MM.1S (cell line): Measurements from ENCODE around the gene SELENOF.

Experiments used
- DNase-seq: peaks from one replicate; pipeline ENCODE4 v3.0.0-alpha.2; 2015
- H2AFZ ChIP-seq: fragments of 300-600 bp; sonication (generic); 2 replicates; pipeline ENCODE4 v1.6.0; 2016; ENCODE audit warnings: antibody characterized with exemption, low read length
- H3F3A ChIP-seq: fragments of 300-600 bp; sonication (generic); 2 replicates; pipeline ENCODE4 v1.6.1; 2016; ENCODE audit warnings: mild to moderate bottlenecking, antibody characterized with exemption, low read length, moderate library complexity, mixed read lengths; ENCODE audit not compliant: insufficient read depth
- H3K27ac ChIP-seq: fragments of 300-600 bp; sonication (generic); 2 replicates; pipeline ENCODE4 v1.5.1; 2016; ENCODE audit warnings: mild to moderate bottlenecking, low read length
- H3K27me3 ChIP-seq: fragments of 300-600 bp; sonication (generic); replicated peaks from 2 replicates; pipeline ENCODE4 v1.6.0; 2016; ENCODE audit warnings: low read length; ENCODE audit not compliant: insufficient read depth
- H3K36me3 ChIP-seq: fragments of 300-600 bp; sonication (generic); replicated peaks from 2 replicates; pipeline ENCODE4 v1.6.1; 2016; ENCODE audit warnings: mild to moderate bottlenecking, low read length, mixed read lengths; ENCODE audit not compliant: insufficient read depth
- H3K4me1 ChIP-seq: fragments of 300-600 bp; sonication (generic); 2 replicates; pipeline ENCODE4 v1.6.1; 2016; ENCODE audit warnings: low read length, mixed read lengths
- H3K4me2 ChIP-seq: fragments of 300-600 bp; sonication (generic); 2 replicates; pipeline ENCODE4 v1.6.0; 2016; ENCODE audit warnings: low read depth, low read length
- H3K4me3 ChIP-seq: fragments of 300-600 bp; sonication (generic); 2 replicates; pipeline ENCODE4 v1.5.1; 2016; ENCODE audit warnings: low read length, mixed read lengths
- H3K79me2 ChIP-seq: fragments of 300-600 bp; sonication (generic); 2 replicates; pipeline ENCODE4 v1.6.1; 2016; ENCODE audit warnings: mixed run types, low read length, mixed read lengths
- H3K9ac ChIP-seq: fragments of 300-600 bp; sonication (generic); 2 replicates; pipeline ENCODE4 v1.6.1; 2016; ENCODE audit warnings: low read length, mixed read lengths
- H3K9me2 ChIP-seq: fragments of 300-600 bp; sonication (generic); replicated peaks from 2 replicates; pipeline ENCODE4 v1.6.1; 2016; ENCODE audit warnings: mild to moderate bottlenecking, low read length, mixed read lengths; ENCODE audit not compliant: insufficient read depth
- H3K9me3 ChIP-seq: fragments of 300-600 bp; sonication (generic); replicated peaks from 2 replicates; pipeline ENCODE4 v1.6.1; 2016; ENCODE audit warnings: mild to moderate bottlenecking, low read length, mixed read lengths; ENCODE audit not compliant: insufficient read depth
- H4K20me1 ChIP-seq: fragments of 300-600 bp; sonication (generic); 2 replicates; pipeline ENCODE4 v1.6.1; 2016; ENCODE audit warnings: mild to moderate bottlenecking, low read length, moderate library complexity, mixed read lengths; ENCODE audit not compliant: insufficient read depth
- EZH2 ChIP-seq: fragments of 300-600 bp; sonication (generic); optimal IDR thresholded peaks from 2 replicates; pipeline ENCODE3; 2017; ENCODE audit warnings: low read depth, mild to moderate bottlenecking, antibody characterized with exemption, low read length, mixed read lengths
- EZH2phosphoT487 ChIP-seq: fragments of 300-600 bp; sonication (generic); IDR thresholded peaks from 2 replicates; pipeline ENCODE4 v1.6.1; 2018; ENCODE audit warnings: antibody characterized with exemption, low read length
- TF ChIP-seq, protein P1 (sequence below): fragments of 300-600 bp; sonication (generic); IDR thresholded peaks from 2 replicates; pipeline ENCODE4 v1.5.1; 2016; ENCODE audit warnings: antibody characterized with exemption, low read length, mixed read lengths

SELENOF gene

DNA sequence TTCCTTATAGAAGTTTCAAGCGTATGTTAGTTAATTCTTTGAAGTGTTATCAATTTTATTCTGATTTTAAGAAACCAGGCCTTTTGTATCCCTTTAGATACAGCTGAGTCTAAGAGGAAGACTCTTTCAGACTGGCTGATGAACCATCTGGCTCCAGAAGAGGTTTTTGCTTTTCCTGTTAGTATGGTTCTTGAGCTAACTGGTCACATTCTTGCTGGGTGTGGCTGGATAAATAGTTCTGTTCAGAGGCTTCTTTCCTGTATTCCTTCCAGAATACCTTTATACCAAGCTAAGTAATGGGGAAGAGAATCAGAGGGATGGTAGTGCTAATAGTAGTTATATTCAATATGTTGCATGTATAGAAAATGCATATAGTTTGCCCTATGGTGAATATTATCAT is 13.0 kb upstream of the SELENOF start:
- Histone ChIP-seq H3K9ac (no peak overlapping the region), H3F3A (no peaks in the 10 kb centered on the region), H3K36me3 (no peaks in the 10 kb centered on the region; the same call in 1 of the 2 replicates), H3K4me1 (peaks cover 13% of the 10 kb centered on the region; the same call in 1 of the 2 replicates), H3K4me2 (no peak overlapping the region), H2AFZ (no peak overlapping the region), H3K27me3 (no peaks in the 10 kb centered on the region), H3K4me3 (no peak overlapping the region), H3K27ac (no peak overlapping the region), H4K20me1 (no peaks in the 10 kb centered on the region), H3K79me2 (peaks cover 77% of the 10 kb centered on the region), H3K9me3 (no peaks in the 10 kb centered on the region), H3K9me2 (no peaks in the 10 kb centered on the region)
- DNase-seq = no peak
- TF ChIP-seq, protein P1, sequence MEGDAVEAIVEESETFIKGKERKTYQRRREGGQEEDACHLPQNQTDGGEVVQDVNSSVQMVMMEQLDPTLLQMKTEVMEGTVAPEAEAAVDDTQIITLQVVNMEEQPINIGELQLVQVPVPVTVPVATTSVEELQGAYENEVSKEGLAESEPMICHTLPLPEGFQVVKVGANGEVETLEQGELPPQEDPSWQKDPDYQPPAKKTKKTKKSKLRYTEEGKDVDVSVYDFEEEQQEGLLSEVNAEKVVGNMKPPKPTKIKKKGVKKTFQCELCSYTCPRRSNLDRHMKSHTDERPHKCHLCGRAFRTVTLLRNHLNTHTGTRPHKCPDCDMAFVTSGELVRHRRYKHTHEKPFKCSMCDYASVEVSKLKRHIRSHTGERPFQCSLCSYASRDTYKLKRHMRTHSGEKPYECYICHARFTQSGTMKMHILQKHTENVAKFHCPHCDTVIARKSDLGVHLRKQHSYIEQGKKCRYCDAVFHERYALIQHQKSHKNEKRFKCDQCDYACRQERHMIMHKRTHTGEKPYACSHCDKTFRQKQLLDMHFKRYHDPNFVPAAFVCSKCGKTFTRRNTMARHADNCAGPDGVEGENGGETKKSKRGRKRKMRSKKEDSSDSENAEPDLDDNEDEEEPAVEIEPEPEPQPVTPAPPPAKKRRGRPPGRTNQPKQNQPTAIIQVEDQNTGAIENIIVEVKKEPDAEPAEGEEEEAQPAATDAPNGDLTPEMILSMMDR = no peak
- TF ChIP-seq EZH2phosphoT487 (no peak), EZH2 (no peak)

DNA sequence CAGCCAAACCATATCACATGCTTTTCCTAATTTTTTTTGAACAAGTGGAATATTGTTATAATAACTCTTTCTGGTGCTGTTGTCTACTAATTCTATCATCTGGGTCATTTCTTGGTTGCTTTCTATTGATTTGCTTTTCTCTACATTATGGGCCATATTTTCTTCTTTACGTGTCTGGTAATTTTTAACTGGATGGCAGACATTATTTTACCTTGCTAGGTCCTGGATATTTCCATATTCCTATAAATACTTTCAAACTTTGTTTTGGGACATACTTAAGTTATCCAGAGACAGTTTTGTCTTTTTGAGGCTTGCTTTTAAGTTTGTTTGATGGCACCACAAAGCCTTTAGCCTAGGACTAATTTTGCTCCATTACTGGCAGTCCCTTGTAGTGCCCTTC is 11.8 kb upstream of the SELENOF start:
- no peak overlapping the region for H3K9ac ChIP-seq
- H4K20me1 ChIP-seq = no peaks in the 10 kb centered on the region

DNA sequence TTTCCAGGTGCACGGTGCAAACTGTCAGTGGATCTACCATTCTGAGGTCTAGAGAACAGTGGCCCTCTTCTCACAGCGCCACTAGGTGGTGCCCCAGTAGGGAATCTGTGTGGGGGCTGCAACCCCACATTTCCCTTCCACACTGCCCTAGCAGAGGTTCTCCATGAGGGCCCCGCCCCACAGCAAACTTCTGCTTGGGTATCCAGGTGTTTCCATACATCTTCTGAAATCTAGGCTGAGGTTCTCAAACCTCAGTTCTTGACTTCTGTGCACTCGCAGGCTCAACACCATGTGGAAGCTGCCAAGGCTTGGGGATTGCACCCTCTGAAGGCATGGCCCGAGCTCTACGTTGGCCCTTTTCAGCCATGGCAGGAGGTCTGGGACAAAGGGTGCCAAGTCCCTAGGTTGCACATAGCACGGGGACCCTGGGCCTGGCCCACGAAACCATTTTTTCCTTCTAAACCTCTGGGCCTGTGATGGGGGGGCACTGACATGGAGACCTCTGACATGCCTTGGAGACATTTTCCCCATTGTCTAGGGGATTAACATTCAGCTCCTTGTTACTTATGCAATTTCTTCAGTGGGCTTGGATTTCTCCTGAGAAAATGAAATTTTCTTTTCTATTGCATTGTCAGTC is 10.5 kb upstream of the SELENOF start:
- Histone ChIP-seq H3K9ac (no peak overlapping the region), H3F3A (no peaks in the 10 kb centered on the region), H3K4me2 (no peak overlapping the region), H2AFZ (no peak overlapping the region), H3K4me3 (no peak overlapping the region), H3K9me3 (no peaks in the 10 kb centered on the region), H3K79me2 (peaks cover 76% of the 10 kb centered on the region), H3K9me2 (no peaks in the 10 kb centered on the region), H3K27ac (no peak overlapping the region), H3K36me3 (no peaks in the 10 kb centered on the region; the same call in 1 of the 2 replicates), H4K20me1 (no peaks in the 10 kb centered on the region), H3K4me1 (peaks cover 13% of the 10 kb centered on the region; the same call in 1 of the 2 replicates), H3K27me3 (no peaks in the 10 kb centered on the region)
- no peak for DNase-seq
- TF ChIP-seq EZH2 = no peak
- TF ChIP-seq, protein P1 = no peak
- no peak for TF ChIP-seq EZH2phosphoT487

More for the DNA sequence above, 11.8 kb upstream of the SELENOF start:
- TF ChIP-seq EZH2 = no peak
- TF ChIP-seq, protein P1 = no peak
- TF ChIP-seq EZH2phosphoT487 = no peak
- no peak overlapping the region for H3K27ac ChIP-seq
- no peaks in the 10 kb centered on the region for H3K27me3 ChIP-seq
- no peaks in the 10 kb centered on the region for H3K9me3 ChIP-seq
- H3K9me2 ChIP-seq = no peaks in the 10 kb centered on the region
- DNase-seq = no peak
- peaks cover 76% of the 10 kb centered on the region for H3K79me2 ChIP-seq
- H2AFZ ChIP-seq = no peak overlapping the region
- no peaks in the 10 kb centered on the region for H3F3A ChIP-seq
- H3K4me3 ChIP-seq = no peak overlapping the region
- H3K36me3 ChIP-seq = no peaks in the 10 kb centered on the region; the same call in 1 of the 2 replicates
- H3K4me1 ChIP-seq = peaks cover 13% of the 10 kb centered on the region; the same call in 1 of the 2 replicates
- H3K4me2 ChIP-seq = no peak overlapping the region
